OCI-LY3 (cell line): ENCODE measurements around the gene GATAD1.

Experiments
- H2AFZ ChIP-seq: fragments of 200-600, 300-600 bp; shearing (Covaris generic); 2 replicates; pipeline ENCODE4 v1.6.0; 2014; ENCODE audit warnings: antibody characterized with exemption, low read depth, low read length
- H3K27ac ChIP-seq: fragments of 200-600, 300-600 bp; sonication (generic); 2 replicates; pipeline ENCODE4 v1.5.1; 2014; ENCODE audit warnings: mild to moderate bottlenecking, low read length, moderate library complexity, mixed read lengths
- H3K27me3 ChIP-seq: fragments of 200-600, 300-600 bp; sonication (generic); 2 replicates; pipeline ENCODE4 v1.6.1; 2014; ENCODE audit warnings: low read depth, low read length, mixed read lengths
- H3K36me3 ChIP-seq: fragments of 200-600, 300-600 bp; sonication (generic); replicated peaks from 2 replicates; pipeline ENCODE3; 2014; ENCODE audit warnings: low read depth, low read length, mixed read lengths
- H3K4me1 ChIP-seq: fragments of 300-600, 200-600 bp; sonication (generic); 2 replicates; pipeline ENCODE4 v1.6.1; 2014; ENCODE audit warnings: low read length, mixed read lengths
- H3K4me2 ChIP-seq: fragments of 200-600, 300-600 bp; sonication (generic); 2 replicates; pipeline ENCODE4 v1.6.1; 2014; ENCODE audit warnings: low read length, mixed read lengths
- H3K4me3 ChIP-seq: fragments of 300-600, 200-600 bp; sonication (generic); 2 replicates; pipeline ENCODE4 v1.5.1; 2014; ENCODE audit warnings: antibody characterized with exemption, mild to moderate bottlenecking, low read length, moderate library complexity
- H3K79me2 ChIP-seq: fragments of 300-600, 200-600 bp; shearing (Covaris generic); 2 replicates; pipeline ENCODE4 v1.6.1; 2014; ENCODE audit warnings: mild to moderate bottlenecking, low read length, mixed read lengths
- H3K9ac ChIP-seq: fragments of 300-600, 200-600 bp; shearing (Covaris generic); 2 replicates; pipeline ENCODE4 v1.6.0; 2014; ENCODE audit warnings: mild to moderate bottlenecking, low read length, moderate library complexity
- H3K9me3 ChIP-seq: fragments of 200-600, 300-600 bp; shearing (Covaris generic); 2 replicates; pipeline ENCODE4 v1.6.1; 2014; ENCODE audit warnings: low read length, mixed read lengths; ENCODE audit not compliant: insufficient read depth
- H4K20me1 ChIP-seq: fragments of 200-600, 300-600 bp; sonication (generic); 2 replicates; pipeline ENCODE4 v1.6.1; 2016; ENCODE audit warnings: low read length, mixed read lengths; ENCODE audit not compliant: insufficient read depth
- CTCF ChIP-seq: fragments of 200-600, 300-600 bp; sonication (generic); IDR thresholded peaks from 2 replicates; pipeline ENCODE4 v1.5.1; 2014; ENCODE audit warnings: antibody characterized with exemption, low read length, low read depth
- EZH2phosphoT487 ChIP-seq: fragments of 200-600 bp; shearing (Covaris generic); IDR thresholded peaks from 2 replicates; pipeline ENCODE4 v1.6.1; 2018; ENCODE audit warnings: antibody characterized with exemption, mixed run types, low read depth

The GATAD1 gene

DNA sequence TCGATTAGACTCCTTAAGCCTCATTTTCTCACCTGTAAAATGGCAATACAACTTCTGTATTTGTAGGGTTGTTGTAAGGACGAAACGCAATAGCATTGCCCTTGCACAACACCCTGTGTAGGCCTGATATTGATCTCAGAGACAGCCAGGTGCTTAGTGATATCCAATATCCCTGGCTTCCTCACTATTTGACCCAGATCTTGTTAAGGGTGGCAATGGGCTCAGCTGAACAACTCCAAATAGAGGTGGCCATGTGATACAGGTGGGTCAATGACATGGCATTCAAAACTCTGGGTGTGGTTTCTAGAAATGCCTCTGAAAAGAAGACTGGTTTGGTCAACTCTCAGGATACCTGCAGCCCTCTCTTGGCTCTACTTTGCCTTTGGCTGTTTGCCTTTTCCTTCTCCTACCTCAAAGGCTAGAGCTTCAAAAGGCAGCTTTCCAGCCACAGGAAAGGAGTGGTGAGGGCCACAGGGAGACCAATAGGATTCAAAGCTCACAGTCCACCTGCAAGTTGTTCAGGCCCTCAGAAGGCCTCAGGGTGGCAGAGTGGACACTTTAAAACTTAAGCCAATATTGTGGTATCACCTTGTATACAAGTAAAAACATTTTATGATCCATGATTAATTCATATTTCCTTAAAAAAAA lies 14.9 kb upstream of the GATAD1 start:
- Histone ChIP-seq H3K27me3 (no peaks in the 10 kb centered on the region), H3K27ac (no peak overlapping the region), H3K4me2 (no peak overlapping the region), H4K20me1 (no peaks in the 10 kb centered on the region), H3K9ac (no peak overlapping the region), H3K9me3 (no peaks in the 10 kb centered on the region), H3K79me2 (no peaks in the 10 kb centered on the region), H3K36me3 (no peaks in the 10 kb centered on the region), H3K4me1 (no peaks in the 10 kb centered on the region; the same call in 1 of the 2 replicates), H3K4me3 (no peak overlapping the region), H2AFZ (no peak overlapping the region)
- TF ChIP-seq CTCF = no peak
- no peak for TF ChIP-seq EZH2phosphoT487

- Histone ChIP-seq H2AFZ (no peak overlapping the region), H3K79me2 (no peaks in the 10 kb centered on the region), H3K27ac (no peak overlapping the region), H3K4me2 (no peak overlapping the region), H3K36me3 (no peaks in the 10 kb centered on the region), H3K9me3 (no peaks in the 10 kb centered on the region), H3K4me3 (no peak overlapping the region), H4K20me1 (no peaks in the 10 kb centered on the region), H3K27me3 (no peaks in the 10 kb centered on the region), H3K4me1 (no peaks in the 10 kb centered on the region; the same call in 1 of the 2 replicates), H3K9ac (no peak overlapping the region)
- TF ChIP-seq EZH2phosphoT487 (no peak), CTCF (no peak)
Observed at GRCh38 chr7:92433019-92433418, 14.3 kb upstream of the GATAD1 start.

- H2AFZ ChIP-seq = no peak overlapping the region
- no peaks in the 10 kb centered on the region for H3K27me3 ChIP-seq
- H3K79me2 ChIP-seq = no peaks in the 10 kb centered on the region
- no peak for TF ChIP-seq CTCF
- TF ChIP-seq EZH2phosphoT487 = no peak
- H3K36me3 ChIP-seq = no peaks in the 10 kb centered on the region
- H3K27ac ChIP-seq = no peak overlapping the region
- no peaks in the 10 kb centered on the region for H3K9me3 ChIP-seq
- H3K4me1 ChIP-seq = no peaks in the 10 kb centered on the region
- no peaks in the 10 kb centered on the region for H4K20me1 ChIP-seq
- H3K4me2 ChIP-seq = no peak overlapping the region
- H3K4me3 ChIP-seq = no peak overlapping the region
- H3K9ac ChIP-seq = no peak overlapping the region
Observed at GRCh38 chr7:92435542-92435941, 11.7 kb upstream of the GATAD1 start.

GRCh38 chr7:92436612-92437445 lies 10.5 kb upstream of the GATAD1 start:
- TF ChIP-seq CTCF (no peak), EZH2phosphoT487 (no peak)
- Histone ChIP-seq H3K4me1 (no peaks in the 10 kb centered on the region), H3K36me3 (no peaks in the 10 kb centered on the region), H4K20me1 (no peaks in the 10 kb centered on the region), H3K9me3 (no peaks in the 10 kb centered on the region), H3K4me2 (no peak overlapping the region), H3K27me3 (no peaks in the 10 kb centered on the region; the same call in 1 of the 2 replicates), H3K9ac (no peak overlapping the region), H3K27ac (no peak overlapping the region), H3K79me2 (no peaks in the 10 kb centered on the region), H2AFZ (no peak overlapping the region), H3K4me3 (no peak overlapping the region)
